DOHH2 (cell line): Measurements from ENCODE around the gene CASP7.

Experiments used
- H3F3A ChIP-seq: fragments of 200-600 bp; sonication (generic), shearing (Covaris generic); 2 replicates; pipeline ENCODE4 v1.6.0; 2016; ENCODE audit warnings: antibody characterized with exemption, mild to moderate bottlenecking; ENCODE audit not compliant: control insufficient read depth, insufficient read depth
- H3K27ac ChIP-seq: fragments of 200-600 bp; sonication (generic); 2 replicates; pipeline ENCODE4 v1.5.1; 2014; ENCODE audit warnings: low read depth, mild to moderate bottlenecking, low read length, moderate library complexity
- H3K27me3 ChIP-seq: fragments of 200-600 bp; sonication (generic); 2 replicates; pipeline ENCODE4 v1.6.1; 2014; ENCODE audit warnings: mild to moderate bottlenecking, low read length, mixed read lengths; ENCODE audit not compliant: control insufficient read depth
- H3K36me3 ChIP-seq: fragments of 200-600 bp; sonication (generic); 2 replicates; pipeline ENCODE4 v1.6.1; 2014; ENCODE audit warnings: mild to moderate bottlenecking, low read length, moderate library complexity, mixed read lengths; ENCODE audit not compliant: control insufficient read depth
- H3K4me1 ChIP-seq: fragments of 200-600 bp; sonication (generic); 2 replicates; pipeline ENCODE4 v1.6.1; 2014; ENCODE audit warnings: mild to moderate bottlenecking, low read length, mixed read lengths; ENCODE audit not compliant: control insufficient read depth
- H3K4me2 ChIP-seq: fragments of 200-600 bp; sonication (generic); 2 replicates; pipeline ENCODE4 v1.6.0; 2014; ENCODE audit warnings: mild to moderate bottlenecking, low read length, moderate library complexity
- H3K4me3 ChIP-seq: fragments of 200-600 bp; sonication (generic); 2 replicates; pipeline ENCODE4 v1.5.1; 2014; ENCODE audit warnings: mild to moderate bottlenecking, low read length, mixed read lengths
- H3K79me2 ChIP-seq: fragments of 200-600 bp; sonication (generic); 2 replicates; pipeline ENCODE4 v1.6.1; 2014; ENCODE audit warnings: mild to moderate bottlenecking, low read length, mixed read lengths; ENCODE audit not compliant: control insufficient read depth
- H3K9me2 ChIP-seq: fragments of 200-600 bp; sonication (generic); replicated peaks from 2 replicates; pipeline ENCODE4 v1.6.1; 2014; ENCODE audit warnings: mild to moderate bottlenecking, low read length, mixed read lengths; ENCODE audit not compliant: control insufficient read depth
- H3K9me3 ChIP-seq: fragments of 200-600 bp; sonication (generic); 2 replicates; pipeline ENCODE4 v1.6.1; 2014; ENCODE audit warnings: antibody characterized with exemption, low read length, mixed read lengths; ENCODE audit not compliant: control insufficient read depth, insufficient read depth
- H4K20me1 ChIP-seq: fragments of 200-600 bp; sonication (generic); 2 replicates; pipeline ENCODE4 v1.6.0; 2014; ENCODE audit warnings: low read depth, mild to moderate bottlenecking, antibody characterized with exemption, low read length, moderate library complexity; ENCODE audit not compliant: control insufficient read depth, insufficient read depth
- EZH2phosphoT487 ChIP-seq: fragments of 200-600 bp; sonication (generic); IDR thresholded peaks from 2 replicates; pipeline ENCODE4 v1.6.1; 2017; ENCODE audit warnings: borderline replicate concordance, mild to moderate bottlenecking, antibody characterized with exemption, low read length, moderate library complexity, mixed read lengths
- TF ChIP-seq, protein P1 (sequence below): fragments of 200-600 bp; sonication (generic); IDR thresholded peaks from one replicate; pipeline ENCODE4 v1.5.1; 2014; ENCODE audit warnings: antibody characterized with exemption, mild to moderate bottlenecking, low read depth, low read length; ENCODE audit not compliant: poor library complexity, severe bottlenecking

Gene CASP7

DNA sequence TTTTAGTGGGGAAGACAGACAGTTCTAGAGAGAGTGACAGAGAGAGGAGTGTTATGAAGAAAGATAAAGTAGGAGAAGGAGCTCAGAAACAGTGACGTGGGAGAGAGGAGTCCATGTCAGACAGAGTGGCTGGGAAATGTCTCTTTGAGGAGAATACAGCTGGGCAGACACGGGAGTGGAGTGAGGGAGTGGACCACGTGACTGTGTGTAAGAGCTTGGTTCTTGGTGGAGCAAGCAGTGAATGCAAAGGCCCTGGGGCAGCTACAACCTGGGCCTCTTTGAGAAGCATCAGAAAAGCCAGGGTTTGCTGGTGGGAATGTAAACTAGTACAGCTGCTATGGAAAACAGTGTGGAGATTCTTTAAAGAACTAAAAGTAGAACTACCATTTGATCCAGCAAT, 59.9 kb downstream of the CASP7 start:
- TF ChIP-seq, protein P1, sequence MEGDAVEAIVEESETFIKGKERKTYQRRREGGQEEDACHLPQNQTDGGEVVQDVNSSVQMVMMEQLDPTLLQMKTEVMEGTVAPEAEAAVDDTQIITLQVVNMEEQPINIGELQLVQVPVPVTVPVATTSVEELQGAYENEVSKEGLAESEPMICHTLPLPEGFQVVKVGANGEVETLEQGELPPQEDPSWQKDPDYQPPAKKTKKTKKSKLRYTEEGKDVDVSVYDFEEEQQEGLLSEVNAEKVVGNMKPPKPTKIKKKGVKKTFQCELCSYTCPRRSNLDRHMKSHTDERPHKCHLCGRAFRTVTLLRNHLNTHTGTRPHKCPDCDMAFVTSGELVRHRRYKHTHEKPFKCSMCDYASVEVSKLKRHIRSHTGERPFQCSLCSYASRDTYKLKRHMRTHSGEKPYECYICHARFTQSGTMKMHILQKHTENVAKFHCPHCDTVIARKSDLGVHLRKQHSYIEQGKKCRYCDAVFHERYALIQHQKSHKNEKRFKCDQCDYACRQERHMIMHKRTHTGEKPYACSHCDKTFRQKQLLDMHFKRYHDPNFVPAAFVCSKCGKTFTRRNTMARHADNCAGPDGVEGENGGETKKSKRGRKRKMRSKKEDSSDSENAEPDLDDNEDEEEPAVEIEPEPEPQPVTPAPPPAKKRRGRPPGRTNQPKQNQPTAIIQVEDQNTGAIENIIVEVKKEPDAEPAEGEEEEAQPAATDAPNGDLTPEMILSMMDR, result no peak
- no peak for TF ChIP-seq EZH2phosphoT487
- Histone ChIP-seq H3K27ac (no peak overlapping the region), H3K4me2 (no peak overlapping the region), H3K4me1 (no peaks in the 10 kb centered on the region), H3K36me3 (no peaks in the 10 kb centered on the region), H3K9me2 (no peaks in the 10 kb centered on the region), H3K9me3 (no peaks in the 10 kb centered on the region), H3K27me3 (peaks cover 4% of the 10 kb centered on the region), H3K4me3 (no peak overlapping the region), H3K79me2 (no peaks in the 10 kb centered on the region), H3F3A (no peaks in the 10 kb centered on the region), H4K20me1 (no peaks in the 10 kb centered on the region)

DNA sequence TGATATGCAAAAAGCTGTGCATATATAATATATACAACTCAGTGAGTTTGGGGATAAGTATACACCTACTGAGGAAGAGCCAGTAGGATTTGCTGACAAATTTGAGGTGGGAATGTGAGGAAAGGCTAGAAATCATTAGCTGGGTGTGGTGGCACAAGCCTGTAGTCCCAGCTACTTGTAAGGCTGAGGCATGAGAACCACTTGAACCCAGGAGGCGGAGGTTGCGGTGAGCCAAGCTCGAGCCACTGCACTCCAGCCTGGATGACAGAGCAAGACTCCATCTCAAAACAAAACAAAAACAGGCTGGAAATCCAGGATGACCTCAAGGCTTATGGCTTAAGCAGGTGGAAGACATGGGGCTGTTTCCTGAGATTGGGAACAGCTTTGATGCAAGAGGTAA, 61.1 kb downstream of the CASP7 start:
- Histone ChIP-seq H4K20me1 (no peaks in the 10 kb centered on the region), H3K4me3 (no peak overlapping the region), H3K27ac (no peak overlapping the region), H3K9me2 (no peaks in the 10 kb centered on the region), H3K9me3 (no peaks in the 10 kb centered on the region), H3K4me1 (no peaks in the 10 kb centered on the region), H3K36me3 (no peaks in the 10 kb centered on the region), H3K4me2 (no peak overlapping the region), H3F3A (no peaks in the 10 kb centered on the region), H3K79me2 (no peaks in the 10 kb centered on the region), H3K27me3 (peaks cover 4% of the 10 kb centered on the region)
- no peak for TF ChIP-seq EZH2phosphoT487
- TF ChIP-seq, protein P1, result no peak

DNA sequence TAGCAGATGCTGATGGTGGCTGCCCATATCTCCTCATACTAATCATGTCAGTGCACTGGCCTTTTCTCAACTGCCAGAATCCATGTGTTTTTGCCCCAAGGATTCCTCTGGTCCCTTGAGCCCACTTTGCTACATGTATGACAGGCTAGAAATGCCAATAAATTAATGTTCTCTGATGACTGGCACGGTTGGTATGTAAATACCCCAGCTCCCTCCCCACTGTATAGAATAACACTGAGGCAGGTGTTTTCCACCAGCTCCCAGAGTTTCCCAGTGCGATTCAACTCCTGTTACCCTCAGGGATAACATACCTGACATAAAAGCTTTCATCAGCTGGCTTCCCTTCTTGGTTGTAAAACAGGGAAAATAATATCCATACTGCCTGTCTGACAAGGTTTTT, 62.8 kb downstream of the CASP7 start:
- Histone ChIP-seq H3K27ac (no peak overlapping the region), H3K79me2 (no peaks in the 10 kb centered on the region)

More for the DNA sequence above, 62.8 kb downstream of the CASP7 start:
- Histone ChIP-seq H3K27me3 (peaks cover 4% of the 10 kb centered on the region), H3F3A (no peaks in the 10 kb centered on the region), H3K9me3 (no peaks in the 10 kb centered on the region), H4K20me1 (no peaks in the 10 kb centered on the region), H3K4me2 (no peak overlapping the region), H3K4me3 (no peak overlapping the region), H3K36me3 (no peaks in the 10 kb centered on the region), H3K9me2 (no peaks in the 10 kb centered on the region), H3K4me1 (no peaks in the 10 kb centered on the region)
- TF ChIP-seq EZH2phosphoT487, result no peak
- TF ChIP-seq, protein P1, result no peak
